B cell (primary cell): ENCODE measurements around the gene TRHDE. TPM values are rescaled to one million over a fixed set of nuclear protein-coding genes. Genes with fewer than 3 reads are reported as not detected.

Experiments used
- ATAC-seq: fragments of 200-7000 bp; cut with Tn5 transposase; one replicate; pipeline ENCODE4 v1.10.0; 2021; ENCODE audit warnings: low read depth, mild to moderate bottlenecking, moderate number of reproducible peaks, moderate library complexity
- CTCF ChIA-PET: fragments of 350-600 bp; sonication (Branson Sonifier 250); formaldehyde crosslinking; loops from one replicate; lab custom pipeline; 2021; ENCODE audit warnings: antibody characterized with exemption, inconsistent platforms; lab: Charles Lee
- POLR2A ChIA-PET: fragments of 350-600 bp; sonication (Branson Sonifier 250); formaldehyde crosslinking; loops from one replicate; lab custom pipeline; 2021; ENCODE audit warnings: antibody characterized with exemption; lab: Charles Lee
- DNase-seq: peaks from one replicate; pipeline ENCODE4 v3.0.0; 2013
- H2AFZ ChIP-seq: 2 replicates; pipeline ENCODE4 v1.6.1; 2012; ENCODE audit warnings: mild to moderate bottlenecking, low read depth, low read length; ENCODE audit not compliant: insufficient read depth, poor library complexity, severe bottlenecking
- H3K27ac ChIP-seq, 2 donors: 1 replicate in 1 of 2; 2 replicates in 1 of 2; pipeline ENCODE4 v1.5.1; 2012 to 2013; ENCODE audit warnings: low read length in 2 of 2, mild to moderate bottlenecking in 2 of 2, moderate library complexity in 1 of 2
- H3K27me3 ChIP-seq, 4 experiments: fragments of 200-600 bp in 1 of 4; sonication (generic) in 1 of 4; replicated peaks in 1 of 4; 1 replicate in 2 of 4; 2 replicates in 2 of 4; pipeline versions ENCODE4 v1.6.1 to v1.7.0; 2013 to 2016; ENCODE audit warnings: low read length in 3 of 4, mild to moderate bottlenecking in 2 of 4, mixed read lengths in 1 of 4, moderate library complexity in 1 of 4; ENCODE audit not compliant: insufficient read depth in 4 of 4, control insufficient read depth in 3 of 4; ENCODE audit errors: control extremely low read depth in 1 of 4
- H3K36me3 ChIP-seq, 2 experiments: replicated peaks in 1 of 2; 1 replicate in 1 of 2; 2 replicates in 1 of 2; pipeline versions ENCODE4 v1.6.1 to v1.7.1; 2013; ENCODE audit warnings: low read length in 1 of 2; ENCODE audit not compliant: insufficient read depth in 2 of 2, control insufficient read depth in 1 of 2; ENCODE audit errors: control extremely low read depth in 1 of 2, extremely low read depth in 1 of 2
- H3K4me1 ChIP-seq, 2 donors: fragments of 200-600 bp in 1 of 2; sonication (generic) in 1 of 2; 1 replicate in 1 of 2; 2 replicates in 1 of 2; pipeline versions ENCODE4 v1.5.1 to v1.6.1; 2013 to 2017; ENCODE audit warnings: low read length in 2 of 2; ENCODE audit not compliant: control insufficient read depth in 2 of 2, insufficient read depth in 2 of 2
- H3K4me2 ChIP-seq: replicated peaks from 2 replicates; pipeline ENCODE3; 2012; ENCODE audit warnings: mild to moderate bottlenecking, low read depth, low read length; ENCODE audit not compliant: poor library complexity, severe bottlenecking
- H3K4me3 ChIP-seq, 5 experiments: fragments of 200-600 bp in 1 of 5; sonication (generic) in 1 of 5; 1 replicate in 3 of 5; 2 replicates in 2 of 5; pipeline versions ENCODE4 v1.5.1 to v1.7.0; 2011 to 2016; ENCODE audit warnings: low read length in 4 of 5, mild to moderate bottlenecking in 4 of 5, low read depth in 2 of 5, control low read depth in 1 of 5, moderate library complexity in 1 of 5; ENCODE audit not compliant: insufficient read depth in 1 of 5; ENCODE audit errors: control extremely low read depth in 1 of 5, extremely low read depth in 1 of 5
- H3K79me2 ChIP-seq: fragments of 200-600 bp; sonication (generic); one replicate; pipeline ENCODE4 v1.6.0; 2016; ENCODE audit warnings: low read length; ENCODE audit not compliant: control insufficient read depth, insufficient read depth
- H3K9ac ChIP-seq: fragments of 200-600 bp; sonication (generic); 2 replicates; pipeline ENCODE4 v1.6.1; 2017; ENCODE audit warnings: mild to moderate bottlenecking, low read length, moderate library complexity
- H3K9me3 ChIP-seq, 3 donors: one replicate each; pipeline versions ENCODE4 v1.6.1 to v1.7.1; 2013; ENCODE audit warnings: low read length in 2 of 3; ENCODE audit not compliant: control insufficient read depth in 2 of 3, insufficient read depth in 1 of 3; ENCODE audit errors: control extremely low read depth in 1 of 3
- H4K20me1 ChIP-seq: 2 replicates; pipeline ENCODE4 v1.6.0; 2012; ENCODE audit warnings: mild to moderate bottlenecking, low read length; ENCODE audit not compliant: insufficient read depth, control insufficient read depth, poor library complexity, severe bottlenecking
- H3K27ac Mint-ChIP-seq: one replicate; pipeline ENCODE4 v1.8.0; 2021; ENCODE audit warnings: mixed read lengths
- H3K27me3 Mint-ChIP-seq: one replicate; pipeline ENCODE4 v1.8.0; 2021; ENCODE audit warnings: mixed read lengths
- H3K4me1 Mint-ChIP-seq: one replicate; pipeline ENCODE4 v1.8.0; 2021; ENCODE audit warnings: mixed read lengths
- H3K4me3 Mint-ChIP-seq: one replicate; pipeline ENCODE4 v1.8.0; 2021; ENCODE audit warnings: mixed read lengths
- H3K9me3 Mint-ChIP-seq: one replicate; pipeline ENCODE4 v1.8.0; 2022; ENCODE audit warnings: mixed read lengths; ENCODE audit not compliant: insufficient read depth
- EZH2 ChIP-seq: IDR thresholded peaks from 2 replicates; pipeline ENCODE4 v1.6.1; 2012; ENCODE audit warnings: borderline replicate concordance, low read depth, mild to moderate bottlenecking, moderate library complexity, low read length; ENCODE audit not compliant: insufficient read depth, poor library complexity, severe bottlenecking
- WGBS: methylation state at CpG from one replicate; pipeline ENCODE4 v1.1.5; 2013; ENCODE audit warnings: missing lambda C conversion rate; ENCODE audit not compliant: insufficient coverage; 5-methylcytosine and 5-hydroxymethylcytosine counted together
- intact Hi-C: fragments of 100-400 bp; cut with micrococcal nuclease; formaldehyde crosslinking; loops from one replicate; pipeline ENCODE4 v1.10.0; 2022
- polyA plus RNA-seq: library from polyadenylated mRNA; depleted of rRNA; stranded (reverse); fragments of >200 nt; gene quantifications from 2 replicates; pipeline ENCODE4 v1.2.3, GENCODE V29; 2012
- total RNA-seq, 2 donors: library from RNA; stranded (reverse); fragments of 120-200 nt in 1 of 2; gene quantifications; 1 replicate in 1 of 2; 2 replicates in 1 of 2; pipeline versions ENCODE4 v1.2.3 to v1.2.4, GENCODE V29; 2013 to 2022
- TF ChIP-seq, protein P1 (sequence below): fragments of 200-600 bp; IDR thresholded peaks from one replicate; pipeline ENCODE4 v1.8.0; 2022; ENCODE audit warnings: antibody characterized with exemption, mild to moderate bottlenecking

The TRHDE gene
- total and polyA plus RNA-seq, 2 donors (not counting 1 experiment from before 2014, with no cell fraction given): not detected

DNA sequence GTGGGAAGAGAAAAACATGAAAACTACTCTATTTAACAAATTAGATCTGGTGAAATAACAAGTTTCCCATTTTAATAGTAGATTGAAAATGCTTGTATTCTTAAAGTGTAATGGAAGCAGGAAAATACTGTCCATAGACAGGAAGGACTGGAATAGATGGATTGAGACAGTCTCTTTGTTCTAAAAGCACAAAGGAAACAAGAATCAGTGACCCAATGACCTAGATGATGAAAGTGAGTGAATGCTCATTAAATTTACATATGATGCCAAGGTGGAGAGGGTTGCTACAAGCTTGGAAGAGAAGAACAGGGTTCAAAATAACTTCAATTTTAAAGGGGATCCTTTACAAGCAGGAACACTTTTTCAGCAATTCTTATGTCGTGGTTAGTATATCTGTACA is 233.1 kb downstream of the TRHDE start:
- ATAC-seq: no peak

DNA sequence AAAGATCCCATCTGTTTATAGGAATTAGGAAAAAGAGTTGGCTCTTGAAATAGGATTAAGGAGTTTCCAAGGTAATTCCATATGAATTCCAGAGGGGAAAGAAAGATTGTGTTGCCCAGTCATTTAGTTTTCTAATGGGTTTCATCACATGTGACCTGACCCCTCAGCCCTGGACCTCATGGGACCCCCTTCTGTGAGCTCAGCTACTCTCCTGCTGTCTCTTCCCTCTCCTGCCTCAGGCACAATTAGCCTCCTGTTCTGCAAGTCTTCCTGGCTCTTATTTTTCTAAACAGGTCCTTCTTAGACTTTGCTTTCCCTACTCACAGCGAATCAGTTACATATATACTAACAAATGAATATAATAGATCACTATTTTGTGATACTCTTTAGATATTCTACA is 237.7 kb downstream of the TRHDE start:
- Histone ChIP-seq H3K4me2 (no peak overlapping the region), H3K9me3 (no peaks in the 10 kb centered on the region), H3K36me3 (no peaks in the 10 kb centered on the region), H3K9ac (no peak overlapping the region), H3K79me2 (no peaks in the 10 kb centered on the region), H3K4me3 (no peak overlapping the region), H4K20me1 (no peaks in the 10 kb centered on the region), H3K27me3 (no peaks in the 10 kb centered on the region), H3K4me1 (no peaks in the 10 kb centered on the region), H3K27ac (no peak overlapping the region), H2AFZ (no peak overlapping the region)
- H3K4me1 Mint-ChIP-seq: no peaks in the 10 kb centered on the region
- H3K4me3 Mint-ChIP-seq: no peak overlapping the region
- H3K9me3 Mint-ChIP-seq: no peaks in the 10 kb centered on the region
- intact Hi-C loops: no loop called here
- no CpG with 5 or more reads among the region's 1 CpG for WGBS
- no peak overlapping the region for H3K27ac Mint-ChIP-seq
- ATAC-seq (no peak), DNase-seq (no peak)
- CTCF ChIA-PET: no interaction called here
- no peaks in the 10 kb centered on the region for H3K27me3 Mint-ChIP-seq
- TF ChIP-seq, protein P1, sequence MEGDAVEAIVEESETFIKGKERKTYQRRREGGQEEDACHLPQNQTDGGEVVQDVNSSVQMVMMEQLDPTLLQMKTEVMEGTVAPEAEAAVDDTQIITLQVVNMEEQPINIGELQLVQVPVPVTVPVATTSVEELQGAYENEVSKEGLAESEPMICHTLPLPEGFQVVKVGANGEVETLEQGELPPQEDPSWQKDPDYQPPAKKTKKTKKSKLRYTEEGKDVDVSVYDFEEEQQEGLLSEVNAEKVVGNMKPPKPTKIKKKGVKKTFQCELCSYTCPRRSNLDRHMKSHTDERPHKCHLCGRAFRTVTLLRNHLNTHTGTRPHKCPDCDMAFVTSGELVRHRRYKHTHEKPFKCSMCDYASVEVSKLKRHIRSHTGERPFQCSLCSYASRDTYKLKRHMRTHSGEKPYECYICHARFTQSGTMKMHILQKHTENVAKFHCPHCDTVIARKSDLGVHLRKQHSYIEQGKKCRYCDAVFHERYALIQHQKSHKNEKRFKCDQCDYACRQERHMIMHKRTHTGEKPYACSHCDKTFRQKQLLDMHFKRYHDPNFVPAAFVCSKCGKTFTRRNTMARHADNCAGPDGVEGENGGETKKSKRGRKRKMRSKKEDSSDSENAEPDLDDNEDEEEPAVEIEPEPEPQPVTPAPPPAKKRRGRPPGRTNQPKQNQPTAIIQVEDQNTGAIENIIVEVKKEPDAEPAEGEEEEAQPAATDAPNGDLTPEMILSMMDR: no peak
- TF ChIP-seq EZH2: no peak
- POLR2A ChIA-PET: no interaction called here

More for the DNA sequence above, 233.1 kb downstream of the TRHDE start:
- Histone ChIP-seq H2AFZ (no peak overlapping the region), H3K4me3 (no peak overlapping the region), H3K9ac (no peak overlapping the region), H4K20me1 (no peaks in the 10 kb centered on the region), H3K79me2 (no peaks in the 10 kb centered on the region), H3K27ac (no peak overlapping the region), H3K4me2 (no peak overlapping the region), H3K4me1 (no peaks in the 10 kb centered on the region), H3K36me3 (no peaks in the 10 kb centered on the region), H3K9me3 (peaks cover 0 to 1% (median 0%) of the 10 kb centered on the region in 3 donors), H3K27me3 (no peaks in the 10 kb centered on the region)
- H3K27ac Mint-ChIP-seq: no peak overlapping the region
- CTCF ChIA-PET: no interaction called here
- WGBS: no CpG with 5 or more reads among the region's 1 CpG
- H3K9me3 Mint-ChIP-seq: no peaks in the 10 kb centered on the region
- no peak overlapping the region for H3K4me3 Mint-ChIP-seq
- intact Hi-C loops: no loop called here
- POLR2A ChIA-PET: no interaction called here
- H3K4me1 Mint-ChIP-seq: no peaks in the 10 kb centered on the region
- TF ChIP-seq, protein P1: no peak
- no peak for TF ChIP-seq EZH2
- DNase-seq: no peak
- H3K27me3 Mint-ChIP-seq: no peaks in the 10 kb centered on the region
